Fibroblast of lung (primary cell): ENCODE results near the gene CST11.

Experiments
- EZH2 ChIP-seq: IDR thresholded peaks from 2 replicates; pipeline ENCODE4 v1.5.1; 2012; ENCODE audit warnings: low read length, control low read depth, mild to moderate bottlenecking; ENCODE audit errors: missing control alignments
- TF ChIP-seq, protein P1 (sequence below), 2 donors: IDR thresholded peaks in 1 of 2; conservative IDR thresholded peaks in 1 of 2; 1 replicate in 1 of 2; 2 replicates in 1 of 2; pipeline ENCODE4 v1.5.1; 2011 to 2012; ENCODE audit warnings: low read length in 2 of 2, control low read depth in 1 of 2, inconsistent platforms in 1 of 2, low read depth in 1 of 2, mild to moderate bottlenecking in 1 of 2

DNA sequence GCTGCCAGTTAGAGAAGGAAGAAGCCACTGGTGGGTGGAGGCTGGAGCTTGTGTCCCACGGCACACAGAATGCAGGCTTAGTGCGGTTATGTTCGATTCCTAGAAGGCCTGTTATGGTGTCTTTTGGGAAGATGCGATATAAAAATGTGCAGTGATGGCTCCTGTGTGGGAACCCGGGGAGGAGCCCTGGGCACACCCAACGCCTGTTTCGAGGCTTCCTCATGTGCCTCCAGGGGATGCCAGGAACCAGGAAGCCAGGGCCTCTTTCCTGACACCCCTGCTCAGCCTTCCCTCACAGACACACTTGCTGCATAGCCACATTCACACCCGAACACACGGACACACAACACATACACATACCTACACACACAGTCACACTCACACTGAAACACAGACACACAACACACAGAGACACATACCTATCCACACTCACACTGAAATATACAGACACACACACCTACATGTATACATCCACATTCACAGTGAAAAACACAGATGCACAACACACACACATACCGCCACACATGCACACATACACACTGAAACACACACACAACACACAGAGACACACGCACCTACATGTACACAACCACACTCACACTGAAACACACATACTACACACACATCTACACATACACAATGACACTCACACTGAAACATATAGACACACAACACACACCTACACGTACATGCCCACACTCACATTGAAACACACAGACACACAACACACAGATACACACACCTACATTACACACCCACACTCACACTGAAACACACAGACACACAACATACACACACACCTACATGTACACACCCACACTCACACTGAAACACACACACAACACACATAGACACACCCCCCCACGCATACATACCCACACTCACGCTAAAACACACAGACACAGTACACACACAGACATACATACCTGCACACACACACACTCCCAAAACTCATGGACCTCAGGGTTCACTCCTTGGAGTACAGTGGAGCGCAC is 1.2 kb upstream of the CST11 start:
- TF ChIP-seq, protein P1, sequence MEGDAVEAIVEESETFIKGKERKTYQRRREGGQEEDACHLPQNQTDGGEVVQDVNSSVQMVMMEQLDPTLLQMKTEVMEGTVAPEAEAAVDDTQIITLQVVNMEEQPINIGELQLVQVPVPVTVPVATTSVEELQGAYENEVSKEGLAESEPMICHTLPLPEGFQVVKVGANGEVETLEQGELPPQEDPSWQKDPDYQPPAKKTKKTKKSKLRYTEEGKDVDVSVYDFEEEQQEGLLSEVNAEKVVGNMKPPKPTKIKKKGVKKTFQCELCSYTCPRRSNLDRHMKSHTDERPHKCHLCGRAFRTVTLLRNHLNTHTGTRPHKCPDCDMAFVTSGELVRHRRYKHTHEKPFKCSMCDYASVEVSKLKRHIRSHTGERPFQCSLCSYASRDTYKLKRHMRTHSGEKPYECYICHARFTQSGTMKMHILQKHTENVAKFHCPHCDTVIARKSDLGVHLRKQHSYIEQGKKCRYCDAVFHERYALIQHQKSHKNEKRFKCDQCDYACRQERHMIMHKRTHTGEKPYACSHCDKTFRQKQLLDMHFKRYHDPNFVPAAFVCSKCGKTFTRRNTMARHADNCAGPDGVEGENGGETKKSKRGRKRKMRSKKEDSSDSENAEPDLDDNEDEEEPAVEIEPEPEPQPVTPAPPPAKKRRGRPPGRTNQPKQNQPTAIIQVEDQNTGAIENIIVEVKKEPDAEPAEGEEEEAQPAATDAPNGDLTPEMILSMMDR (conservative IDR thresholded peaks at IDR 0.05 in 1 of 2, IDR thresholded peaks at IDR 0.05 in 1 of 2; ENCODE audit: low read depth in 1 of 2, low read length in 2 of 2), result no peak
- no peak for TF ChIP-seq EZH2
